EH (cell line): Measurements from ENCODE around the gene HOXC6.

ENCODE experiments used
- DNase-seq: peaks from one replicate; pipeline ENCODE4 v3.0.0-alpha.2; 2015; ENCODE audit warnings: low read depth

HOXC6 gene

DNA sequence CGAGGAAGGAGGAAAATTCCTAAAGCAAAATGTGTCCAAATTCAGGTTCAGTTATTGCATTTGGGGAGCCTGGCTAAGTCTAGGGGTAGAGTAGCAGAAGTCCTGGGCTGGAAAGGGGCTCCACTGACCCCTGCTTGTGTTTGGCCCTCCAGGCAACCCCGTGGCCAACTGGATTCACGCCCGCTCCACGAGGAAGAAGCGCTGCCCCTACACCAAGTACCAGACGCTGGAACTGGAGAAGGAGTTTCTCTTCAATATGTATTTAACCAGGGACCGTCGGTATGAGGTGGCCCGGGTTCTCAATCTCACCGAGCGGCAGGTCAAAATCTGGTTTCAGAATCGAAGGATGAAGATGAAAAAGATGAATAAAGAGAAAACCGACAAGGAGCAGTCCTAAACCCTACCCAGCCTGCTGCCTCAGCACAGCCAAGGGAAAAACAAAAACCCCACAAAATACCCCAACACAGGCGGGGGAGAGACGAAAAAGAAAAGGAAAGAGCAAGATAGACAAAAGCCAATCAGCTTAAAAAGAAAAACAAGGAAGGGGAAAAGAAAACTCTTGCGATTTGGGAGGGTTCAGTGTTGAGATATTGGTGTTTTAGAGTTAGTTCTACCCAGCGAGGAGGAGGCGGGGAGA lies 25.8 kb upstream of the HOXC6 start:
- no peak for DNase-seq

GRCh38 chr12:54002915-54003389 lies 25.3 kb upstream of the HOXC6 start:
- no peak for DNase-seq

- no peak for DNase-seq
Measured at GRCh38 chr12:54003625-54004024, 24.6 kb upstream of the HOXC6 start.

GRCh38 chr12:54004063-54004840 lies 24.0 kb upstream of the HOXC6 start:
- DNase-seq, result no peak

DNA sequence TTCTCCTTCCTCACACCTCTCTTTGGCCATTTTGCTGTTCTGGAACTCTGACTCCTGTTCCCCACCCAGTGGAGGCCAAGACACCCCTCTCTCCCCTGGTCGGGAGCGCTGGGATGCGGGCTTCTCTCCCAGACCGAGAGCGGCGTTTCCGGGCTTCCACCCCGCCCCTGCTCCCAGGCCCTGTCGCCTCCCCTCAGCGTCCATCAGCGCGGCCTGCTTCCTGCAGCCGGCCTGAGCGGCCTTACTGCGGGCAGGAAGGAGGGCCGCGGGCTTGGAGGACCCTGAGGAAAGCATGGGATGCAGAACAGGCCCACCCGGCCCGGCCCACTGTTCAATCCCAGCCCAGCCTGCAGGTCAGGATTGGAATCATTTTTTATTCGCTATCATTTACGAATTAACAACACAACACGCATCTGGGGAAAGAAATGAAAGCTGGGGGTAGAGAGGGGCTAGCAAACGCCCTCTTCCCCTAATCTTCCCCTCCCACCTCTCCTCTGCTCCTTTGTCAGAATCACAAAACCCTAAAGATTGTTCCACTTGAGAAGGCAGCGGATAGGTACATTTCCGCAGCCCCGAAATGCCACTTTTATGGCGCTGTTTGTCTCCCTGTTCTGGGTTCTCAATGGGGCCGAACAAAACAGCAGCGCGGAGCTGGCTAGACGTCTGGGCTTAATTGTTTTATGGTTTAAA lies 23.3 kb upstream of the HOXC6 start:
- no peak for DNase-seq

DNA sequence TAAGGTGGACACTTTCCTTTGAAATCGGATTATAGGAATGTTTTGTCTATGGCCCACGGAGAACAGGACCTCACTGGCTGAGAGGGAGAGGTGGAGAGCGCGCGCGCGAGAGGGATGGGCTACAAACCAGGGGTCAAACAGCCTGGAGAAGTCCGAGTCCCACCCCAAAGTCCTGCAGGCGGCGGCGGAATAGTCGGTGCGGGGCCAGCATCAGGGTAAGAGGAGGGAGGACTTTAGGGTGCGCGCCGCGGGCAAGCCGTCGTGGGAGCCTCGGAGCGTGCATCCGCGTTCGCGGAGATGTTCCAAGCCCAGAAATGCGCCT lies 22.7 kb upstream of the HOXC6 start:
- no peak for DNase-seq

GRCh38 chr12:54005853-54006558 lies 22.2 kb upstream of the HOXC6 start:
- peak; percentile 77 for DNase-seq

GRCh38 chr12:54006559-54007220 lies 21.6 kb upstream of the HOXC6 start:
- DNase-seq, result no peak

- DNase-seq, result no peak
Measured at GRCh38 chr12:54007538-54008259, 20.5 kb upstream of the HOXC6 start.

- DNase-seq, result no peak
Measured at GRCh38 chr12:54008260-54008552, 20.0 kb upstream of the HOXC6 start.

GRCh38 chr12:54009171-54010052 lies 18.8 kb upstream of the HOXC6 start:
- DNase-seq, result peak; percentile 40

DNA sequence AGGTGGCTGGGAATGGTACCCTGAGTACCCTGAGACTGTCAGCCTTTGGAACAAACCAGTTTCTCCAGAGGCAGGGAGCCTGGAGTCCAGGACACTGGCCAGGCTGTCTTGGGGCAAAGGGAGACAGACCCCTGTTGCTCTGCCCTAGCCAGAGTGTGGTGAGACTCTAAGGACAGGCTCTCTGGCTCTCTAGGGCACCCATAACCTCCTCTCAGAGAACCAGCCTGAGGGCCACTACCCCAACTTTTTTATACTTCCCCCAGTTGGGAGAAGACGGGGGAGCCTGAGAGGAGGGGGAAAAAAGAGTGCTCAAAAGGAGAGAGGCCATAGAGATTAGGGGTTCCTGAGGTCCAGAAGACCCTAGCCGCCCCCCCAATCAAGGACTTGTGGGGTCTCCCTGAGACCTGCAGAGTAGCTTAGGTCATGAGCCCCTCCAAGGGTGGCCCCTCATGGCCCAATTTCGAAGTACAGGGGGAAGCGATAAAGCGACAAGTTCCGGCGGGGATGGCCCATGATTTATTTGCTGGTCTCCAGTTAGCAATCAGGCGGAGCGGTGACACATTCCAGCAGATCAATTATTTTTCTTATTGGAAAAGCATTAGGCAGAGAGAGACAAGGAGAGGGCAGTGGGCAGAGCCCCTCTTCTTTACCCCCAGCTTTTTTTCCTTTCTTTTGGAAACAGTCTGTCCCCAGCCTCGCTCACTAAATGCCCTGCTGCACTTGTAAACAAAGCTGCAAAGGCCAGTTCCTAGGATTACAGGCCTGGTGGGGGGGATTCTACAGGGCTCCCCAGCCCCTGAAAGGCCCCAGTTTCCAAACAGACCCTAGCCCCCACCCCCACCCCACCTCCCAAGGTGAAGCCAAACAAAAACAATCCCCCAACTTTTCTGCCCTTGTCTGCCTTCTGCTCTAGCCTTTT lies 17.9 kb upstream of the HOXC6 start:
- no peak for DNase-seq

DNA sequence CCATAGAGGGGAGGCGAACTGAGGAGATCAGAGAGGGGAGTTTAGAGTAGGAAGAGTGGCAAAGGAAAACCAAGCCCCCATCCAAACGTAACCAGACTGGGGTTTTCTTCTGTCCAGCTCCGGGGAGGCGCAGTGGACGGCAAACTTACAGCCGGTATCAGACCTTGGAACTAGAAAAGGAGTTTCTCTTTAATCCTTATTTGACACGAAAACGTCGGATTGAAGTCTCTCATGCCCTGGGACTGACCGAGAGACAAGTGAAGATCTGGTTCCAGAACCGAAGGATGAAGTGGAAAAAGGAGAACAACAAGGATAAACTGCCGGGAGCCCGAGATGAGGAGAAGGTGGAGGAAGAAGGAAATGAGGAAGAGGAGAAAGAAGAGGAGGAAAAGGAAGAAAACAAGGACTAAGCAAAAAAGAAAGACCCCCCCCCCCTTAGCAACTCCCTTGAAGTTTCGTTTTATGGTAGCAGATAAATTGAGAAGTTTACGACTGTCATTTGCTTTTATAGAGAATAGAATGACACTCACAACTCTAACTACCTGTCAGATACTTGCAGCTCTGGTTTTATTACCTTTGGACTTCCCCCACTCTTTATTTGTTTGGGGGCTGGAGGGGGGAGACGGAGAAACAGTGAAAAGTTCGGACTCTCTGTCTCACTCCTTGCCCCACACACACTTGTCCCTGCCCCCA lies 17.1 kb upstream of the HOXC6 start:
- no peak for DNase-seq

- no peak for DNase-seq
Measured at GRCh38 chr12:54011665-54012532, 16.3 kb upstream of the HOXC6 start.

DNA sequence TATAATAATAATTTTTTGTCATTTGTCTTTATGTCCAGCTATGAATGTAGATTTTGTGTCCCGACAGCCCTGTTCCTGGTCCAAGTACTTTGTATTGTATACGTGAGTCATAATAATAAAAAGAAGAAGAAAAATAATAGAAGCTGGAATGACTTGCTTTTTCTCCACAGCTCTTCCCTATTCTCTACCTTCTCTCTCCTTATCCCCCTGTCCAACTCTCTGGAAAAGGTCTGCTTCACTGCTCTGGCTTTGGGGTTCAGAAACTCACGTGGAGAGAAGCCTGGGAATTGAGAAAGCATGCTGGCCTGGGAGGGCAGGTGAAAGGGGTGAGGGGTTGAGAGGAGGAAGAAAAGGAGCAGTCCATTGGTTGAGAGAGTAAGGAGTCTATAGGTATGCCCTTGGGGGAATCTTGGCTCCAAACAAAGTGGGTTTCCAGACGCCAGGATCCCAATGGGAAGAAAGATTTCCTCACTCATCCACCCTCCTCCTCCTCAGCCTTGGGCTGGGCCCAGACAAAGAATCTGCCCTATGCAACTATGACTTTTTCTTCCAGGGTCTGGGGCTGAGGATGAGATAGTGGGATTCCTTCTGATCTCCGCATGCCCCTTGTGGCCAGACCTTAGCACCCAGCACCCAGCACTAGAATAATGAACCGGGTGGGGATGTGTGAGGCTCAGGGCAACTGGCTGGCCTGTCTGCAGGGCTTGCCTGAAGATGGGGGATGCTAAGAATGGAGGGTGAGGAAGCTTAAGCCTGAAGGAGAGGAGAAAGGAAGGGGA lies 15.4 kb upstream of the HOXC6 start:
- DNase-seq, result no peak

- no peak for DNase-seq
Measured at GRCh38 chr12:54014377-54015017, 13.7 kb upstream of the HOXC6 start.
